ENCODE results near the gene TCL1B.

Gene TCL1B

DNA sequence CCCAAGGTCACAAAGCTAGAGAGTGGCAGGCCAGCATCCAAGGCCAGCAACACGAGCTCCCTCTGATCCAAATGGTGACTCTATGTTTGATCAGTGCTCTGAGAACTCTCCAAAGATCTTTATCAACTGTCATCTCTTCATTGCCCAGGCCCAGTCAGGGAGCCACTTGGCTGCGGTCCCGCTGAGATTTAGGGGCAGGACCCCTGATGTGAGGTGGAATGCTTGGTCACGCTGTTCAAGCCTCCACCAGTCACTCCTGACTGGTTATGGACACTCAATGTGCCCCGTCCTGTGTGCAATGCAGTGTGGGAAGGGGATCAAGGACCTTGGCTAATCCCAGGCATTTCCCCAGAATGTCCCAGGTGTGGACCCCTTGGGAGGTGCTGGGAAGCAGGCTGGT lies 19.8 kb upstream of the TCL1B start:
- in situ Hi-C loops (cut with HindIII; ENCODE audit: low sequenced_read_pairs): no loop called here

DNA sequence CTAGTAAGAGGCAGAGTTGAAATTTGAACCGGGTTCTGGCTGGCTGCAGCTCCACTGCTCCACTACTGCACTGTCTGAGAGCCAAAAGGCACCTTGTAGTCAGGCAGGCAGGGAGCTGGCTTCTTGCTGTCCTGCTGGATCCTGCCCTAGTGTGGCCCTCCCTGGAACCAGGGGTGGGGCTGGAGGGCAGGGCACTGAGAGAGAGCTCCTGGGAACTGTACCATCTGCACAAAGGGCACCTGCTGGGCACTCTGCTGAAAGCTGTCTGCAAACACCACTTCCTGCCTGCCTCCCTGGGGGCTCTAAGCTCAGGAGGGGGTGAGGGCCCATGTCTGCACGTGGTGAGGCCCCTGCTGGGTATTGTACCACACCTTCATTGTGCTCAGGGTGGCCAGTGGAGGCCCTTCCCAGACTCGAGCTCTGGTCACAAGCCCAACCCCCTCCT lies 19.0 kb upstream of the TCL1B start:
- in situ Hi-C loops (cut with HindIII; ENCODE audit: low sequenced_read_pairs): no loop called here

DNA sequence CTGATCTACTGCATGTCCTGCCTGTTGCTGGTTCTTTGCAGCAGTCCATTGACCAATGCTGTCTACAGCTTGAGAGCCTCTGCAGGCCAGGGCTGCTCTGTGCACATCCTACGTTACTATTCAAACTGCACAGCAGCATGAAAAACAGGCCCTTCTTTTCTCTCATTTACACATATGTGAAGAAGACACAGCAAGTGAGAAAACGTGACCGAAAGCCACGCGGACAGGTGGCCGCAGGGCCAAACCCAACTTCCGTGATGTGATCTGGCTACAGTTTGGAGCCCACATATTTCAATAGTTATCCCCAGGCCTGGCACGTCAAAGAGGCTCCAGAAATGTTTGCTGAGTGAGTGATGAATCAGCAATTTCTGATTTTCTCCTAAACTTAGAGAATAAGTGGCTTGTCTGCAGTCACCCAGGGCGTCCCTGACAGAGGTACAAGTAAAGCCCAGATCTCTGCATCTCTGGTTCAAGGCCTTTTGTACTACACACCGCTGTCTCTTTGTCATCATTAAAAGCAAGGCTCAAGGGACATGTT lies 17.9 kb upstream of the TCL1B start:
- in situ Hi-C loops (cut with HindIII; ENCODE audit: low sequenced_read_pairs): no loop called here

DNA sequence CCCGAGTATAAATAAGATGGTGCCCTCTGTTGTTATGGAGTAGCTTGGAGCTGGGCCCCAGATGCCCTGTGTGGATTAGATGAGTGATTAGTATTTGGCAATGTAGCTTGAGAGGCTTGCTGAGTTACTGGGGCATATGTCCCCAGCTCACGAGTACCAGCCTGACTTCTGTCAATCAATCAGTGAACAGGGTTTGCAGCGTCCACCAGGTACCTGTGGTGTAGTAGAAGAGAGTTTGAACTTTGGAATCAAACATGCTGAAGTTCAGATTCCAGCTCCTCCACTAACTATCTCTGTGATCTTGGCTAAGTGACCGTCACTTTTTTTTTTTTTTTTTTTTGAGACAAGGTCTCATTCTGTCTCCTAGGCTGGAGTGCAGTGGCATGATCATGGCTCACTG lies 11.6 kb upstream of the TCL1B start:
- in situ Hi-C loops (cut with HindIII; ENCODE audit: low sequenced_read_pairs): loop anchor here (10.0 kb wide), 1 partner anchor 50 kb away; no protein-coding TSS in a partner anchor

DNA sequence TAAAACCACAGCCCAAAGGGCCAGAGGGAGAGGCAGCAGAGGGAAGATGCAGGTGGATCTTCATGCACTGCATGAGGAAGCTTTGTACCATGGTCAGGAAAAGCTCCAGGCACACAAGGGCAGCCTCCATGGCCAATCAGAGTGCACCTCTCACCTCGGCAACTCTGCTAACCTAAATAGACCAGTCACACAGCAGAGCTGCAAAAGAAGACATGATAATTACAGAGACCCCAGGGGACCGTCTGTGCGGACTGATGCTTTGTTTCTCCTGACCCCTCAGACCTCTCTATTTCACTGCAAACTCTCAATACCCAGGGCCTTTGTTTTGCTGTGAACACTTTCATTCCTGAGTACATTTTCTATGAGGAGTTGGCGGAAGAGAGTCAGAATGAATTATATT lies 10.7 kb upstream of the TCL1B start:
- in situ Hi-C loops (cut with HindIII; ENCODE audit: low sequenced_read_pairs): loop anchor here (10.0 kb wide), 1 partner anchor 51 kb away; no protein-coding TSS in a partner anchor

DNA sequence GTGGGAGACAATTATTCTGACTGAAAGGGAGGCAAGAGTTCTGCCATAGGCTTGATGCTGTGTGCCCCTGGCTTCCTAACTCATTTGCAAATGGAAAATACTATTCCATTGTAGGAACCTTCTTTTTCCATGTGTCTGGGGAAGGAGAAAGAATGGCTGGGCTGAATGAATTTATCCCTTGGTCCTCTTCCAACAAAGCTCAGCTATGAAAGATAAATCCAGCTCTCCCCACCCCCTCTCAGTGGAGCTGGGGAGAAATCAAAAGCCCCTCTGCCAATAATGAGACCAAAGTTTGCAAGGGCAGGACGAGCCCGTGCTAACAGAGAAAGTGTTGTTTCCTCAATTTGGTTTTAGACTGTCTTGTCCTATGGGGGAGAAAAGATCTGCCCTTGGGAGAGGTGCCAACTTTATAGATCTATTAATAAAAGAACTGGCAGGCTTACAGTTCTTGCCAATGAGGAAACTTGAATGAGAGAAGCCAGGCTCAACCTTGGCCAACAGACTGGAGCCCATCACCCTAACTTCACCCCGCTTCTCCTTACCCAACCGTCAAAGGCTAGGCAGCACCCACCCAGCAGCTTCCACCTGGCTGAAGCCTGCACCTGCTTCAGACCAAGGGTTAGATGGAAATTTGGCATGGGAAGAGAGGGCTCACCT lies 8.9 kb upstream of the TCL1B start:
- in situ Hi-C loops (cut with HindIII; ENCODE audit: low sequenced_read_pairs): loop anchor here (10.0 kb wide), 1 partner anchor 53 kb away; no protein-coding TSS in a partner anchor

DNA sequence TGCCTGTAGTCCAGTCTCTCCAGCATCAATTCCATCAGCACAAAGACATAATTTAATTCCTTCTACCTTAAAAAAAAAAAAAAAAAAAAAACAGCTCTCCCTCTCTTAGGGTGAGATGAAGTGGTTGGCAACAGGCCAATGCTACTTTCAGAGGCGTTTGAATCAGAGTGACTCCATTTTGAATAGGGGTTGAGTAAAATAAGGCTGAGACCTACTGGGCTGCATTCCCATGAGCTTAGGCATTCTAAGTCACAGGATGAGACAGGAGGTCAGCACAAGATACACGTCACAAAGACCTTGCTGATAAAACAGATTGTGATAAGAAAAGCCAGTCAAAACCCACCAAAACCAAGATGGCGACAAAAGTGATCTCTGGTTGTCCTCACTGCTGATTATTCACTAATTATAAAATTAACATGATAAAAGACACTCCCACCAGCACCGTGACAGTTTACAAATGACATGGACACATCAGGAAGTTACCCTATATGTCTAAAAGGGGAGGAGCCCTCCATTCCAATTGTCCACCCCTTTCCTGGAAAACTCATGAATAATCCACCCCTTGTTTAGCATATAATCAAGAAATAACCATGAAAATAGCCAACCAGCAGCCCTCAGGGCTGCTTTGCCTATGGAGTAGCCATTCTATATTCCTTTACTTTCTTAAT lies 6.9 kb upstream of the TCL1B start:
- in situ Hi-C loops (cut with HindIII; ENCODE audit: low sequenced_read_pairs): loop anchor here (10.0 kb wide), 1 partner anchor 54 kb away; no protein-coding TSS in a partner anchor

DNA sequence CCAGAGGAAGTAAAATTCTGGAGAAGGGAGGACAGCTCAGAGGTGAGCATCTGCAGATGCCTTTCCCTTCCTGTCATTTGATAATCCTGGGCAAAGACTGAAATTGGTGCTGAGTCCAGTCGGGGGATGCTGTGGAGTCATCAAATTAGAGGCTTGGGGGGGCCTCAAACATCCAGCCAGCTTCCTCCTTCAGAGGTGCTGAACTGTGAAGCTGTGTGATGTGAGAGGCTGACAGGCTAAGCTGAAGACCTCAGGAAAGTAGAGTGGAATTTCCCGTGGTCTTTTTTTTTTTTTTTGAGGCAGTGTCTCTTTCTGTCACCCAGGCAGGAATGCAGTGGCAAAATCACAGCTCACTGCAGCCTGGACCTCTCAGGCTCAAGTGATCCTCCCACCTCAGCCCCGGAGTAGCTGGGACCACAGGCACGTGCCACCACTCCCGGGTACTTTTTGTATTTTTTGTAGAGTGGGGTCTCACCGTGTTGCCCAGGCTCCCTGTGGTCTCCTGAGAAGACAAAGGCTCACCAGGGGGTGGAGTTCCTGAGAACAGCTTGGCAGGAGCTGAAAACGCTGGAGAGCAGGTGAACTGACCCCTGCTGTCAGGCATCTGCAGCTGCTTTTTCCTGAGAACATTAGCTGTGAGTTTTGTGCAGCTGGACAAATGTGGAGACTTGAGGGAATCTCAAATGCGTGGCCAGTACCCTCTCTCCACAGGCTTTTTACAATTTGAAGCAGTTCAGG lies 6.1 kb upstream of the TCL1B start:
- in situ Hi-C loops (cut with HindIII; ENCODE audit: low sequenced_read_pairs): loop anchor here (10.0 kb wide), 1 partner anchor 55 kb away; no protein-coding TSS in a partner anchor

DNA sequence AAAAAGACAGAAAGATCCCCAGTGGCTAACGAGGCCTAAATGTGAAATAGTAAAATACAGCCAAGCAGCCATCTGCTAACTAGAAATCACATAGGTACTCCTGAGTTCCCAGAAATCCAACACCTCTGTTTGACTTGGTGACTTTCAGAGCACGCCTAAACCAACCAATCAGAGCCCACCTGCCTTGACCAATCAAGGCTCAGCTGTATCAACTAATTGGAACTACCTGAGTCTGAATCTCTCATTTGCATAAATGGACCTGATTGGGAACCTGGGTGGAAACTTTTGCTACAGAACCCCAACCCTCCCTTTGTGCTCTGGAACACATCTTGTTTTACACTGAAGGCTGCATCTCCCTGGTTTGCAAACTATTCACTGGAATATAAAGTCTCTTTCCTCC lies 5.1 kb upstream of the TCL1B start:
- in situ Hi-C loops (cut with HindIII; ENCODE audit: low sequenced_read_pairs): no loop called here

DNA sequence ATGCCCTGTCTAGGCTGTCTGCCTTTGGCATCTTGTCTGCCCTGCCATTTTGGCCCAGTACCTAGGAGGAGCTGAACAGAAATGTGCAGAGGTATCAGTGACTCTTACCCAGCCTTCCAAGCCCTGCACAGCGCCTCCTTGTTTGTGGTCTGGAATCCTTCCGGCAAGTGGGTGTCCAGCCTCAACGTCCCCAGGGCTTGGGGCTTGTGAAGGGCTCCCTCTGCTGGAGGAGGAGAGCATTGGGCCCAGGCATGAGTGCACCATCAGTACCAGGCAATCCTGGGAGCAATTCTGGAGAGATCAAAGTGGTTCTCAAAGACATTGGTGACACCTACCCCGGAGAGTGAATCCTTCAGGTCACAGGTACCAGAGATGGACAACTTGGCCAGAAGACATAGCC lies 2.4 kb upstream of the TCL1B start:
- in situ Hi-C loops (cut with HindIII; ENCODE audit: low sequenced_read_pairs): no loop called here

DNA sequence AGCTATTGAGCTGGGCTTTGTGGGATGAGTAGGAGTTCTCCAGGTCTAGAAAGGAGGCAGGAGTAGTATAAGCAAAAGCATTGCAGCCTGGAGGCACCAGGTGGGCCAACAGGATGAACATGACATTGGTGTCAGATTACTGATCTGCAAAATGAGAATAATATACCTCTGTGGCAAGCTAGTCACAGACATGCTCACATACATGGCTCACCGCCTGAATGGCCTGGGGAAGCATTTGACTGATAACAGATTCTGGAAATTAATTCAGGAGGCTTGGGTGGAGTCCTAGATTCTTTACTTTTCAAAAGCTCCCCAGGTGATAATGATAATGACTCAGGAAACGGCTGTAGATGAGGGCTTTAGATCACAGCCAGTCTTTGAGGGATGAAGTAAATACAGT lies 709 bp downstream of the TCL1B start:
- in situ Hi-C loops (cut with HindIII; ENCODE audit: low sequenced_read_pairs): no loop called here

DNA sequence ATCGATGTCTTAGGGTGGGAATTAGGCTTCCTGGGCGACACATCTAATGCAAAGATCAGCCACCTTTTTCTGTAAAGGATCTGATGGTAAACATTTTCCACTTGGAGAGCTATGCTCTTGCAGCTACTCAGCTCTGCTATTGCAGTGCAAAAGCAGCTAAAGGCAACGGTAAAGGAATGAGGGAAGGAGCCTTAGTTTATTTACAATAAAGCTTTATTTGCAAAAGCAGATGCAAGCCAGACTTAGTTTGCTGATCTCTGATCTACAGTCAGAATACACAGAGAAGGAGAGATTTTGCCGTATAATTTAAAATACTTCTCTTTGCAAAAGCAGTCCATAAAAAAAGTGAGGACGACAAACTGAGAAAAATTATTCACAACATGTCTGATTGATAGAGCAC lies 3.2 kb downstream of the TCL1B start:
- in situ Hi-C loops (cut with HindIII; ENCODE audit: low sequenced_read_pairs): no loop called here

DNA sequence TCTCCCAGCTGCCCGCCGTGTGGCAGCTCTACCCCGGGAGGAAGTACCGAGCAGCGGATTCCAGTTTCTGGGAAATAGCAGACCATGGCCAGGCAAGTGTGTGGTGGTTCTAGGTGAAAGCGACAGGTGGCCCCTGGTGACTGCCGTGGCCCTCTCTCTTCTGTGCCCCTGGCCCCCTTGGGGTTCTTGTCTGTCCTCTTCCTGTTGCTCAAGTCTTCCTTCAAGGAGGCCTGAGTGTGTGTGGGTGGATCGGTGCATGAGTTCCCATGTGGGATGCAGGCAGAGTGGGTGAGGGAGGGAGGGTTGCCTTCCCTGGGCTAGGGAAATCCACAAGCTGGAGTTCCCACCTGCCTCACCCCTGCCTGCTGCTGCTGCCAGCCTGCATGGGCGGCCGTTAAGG lies 4.6 kb downstream of the TCL1B start:
- in situ Hi-C loops (cut with HindIII; ENCODE audit: low sequenced_read_pairs): no loop called here

DNA sequence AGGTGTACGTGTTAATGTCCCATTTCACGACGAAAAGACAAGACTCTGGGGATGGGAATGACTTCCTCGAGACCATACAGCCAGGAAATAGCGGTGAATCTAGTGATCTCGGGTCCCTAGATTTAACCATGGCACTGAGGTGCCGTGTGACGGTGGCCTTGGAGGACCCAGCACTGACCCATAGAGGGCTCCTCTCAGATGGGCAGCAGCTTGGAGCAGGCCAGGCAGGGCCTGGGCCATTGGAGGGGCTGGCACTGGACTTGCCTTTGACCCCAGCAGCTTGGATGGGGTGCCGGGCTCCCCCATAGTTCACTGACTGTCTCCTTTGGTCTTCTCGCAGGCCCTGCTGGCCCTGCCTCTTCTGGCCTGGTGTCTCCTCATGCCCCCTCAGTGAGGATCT lies 5.4 kb downstream of the TCL1B start:
- in situ Hi-C loops (cut with HindIII; ENCODE audit: low sequenced_read_pairs): no loop called here

DNA sequence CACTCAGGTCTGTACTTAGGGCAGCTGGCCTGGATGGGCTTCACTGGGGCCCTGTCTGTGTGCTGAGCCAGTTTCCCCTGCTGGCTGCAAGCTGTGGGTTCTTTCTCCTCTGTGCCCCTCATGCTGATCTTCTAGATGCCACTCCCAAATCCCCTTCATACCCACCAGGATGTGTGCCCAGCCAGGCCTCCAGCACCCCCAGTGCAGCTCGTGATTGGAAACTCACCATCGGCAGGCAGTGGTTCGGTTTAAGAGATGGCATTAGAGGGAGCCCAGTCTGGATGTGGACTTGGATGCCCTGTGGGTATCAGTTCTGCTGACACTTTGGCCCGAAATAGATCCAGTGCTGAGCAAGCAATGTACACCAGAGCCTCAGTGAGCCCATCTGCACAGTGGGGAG lies 5.9 kb downstream of the TCL1B start:
- in situ Hi-C loops (cut with HindIII; ENCODE audit: low sequenced_read_pairs): no loop called here

DNA sequence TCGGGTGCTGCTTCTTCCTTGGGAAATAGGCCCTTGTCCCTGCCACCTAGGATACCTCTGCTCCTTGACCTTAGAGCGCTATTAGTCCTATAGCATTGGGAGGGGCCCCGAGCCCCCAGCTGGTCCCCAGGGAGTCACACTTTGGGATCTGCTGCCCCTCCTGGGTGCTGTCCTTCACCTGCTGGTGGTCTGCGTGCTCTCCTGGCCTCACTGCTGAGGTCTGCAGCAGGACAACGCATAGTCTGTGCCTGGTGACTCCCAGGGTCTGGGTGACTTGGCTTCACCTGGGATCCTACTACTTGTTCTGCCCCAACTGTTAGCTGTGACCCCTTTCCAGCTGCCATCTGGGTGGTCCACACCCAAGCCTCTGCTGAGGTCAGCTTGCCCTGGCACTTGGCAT lies 8.8 kb downstream of the TCL1B start:
- in situ Hi-C loops (cut with HindIII; ENCODE audit: low sequenced_read_pairs): no loop called here

DNA sequence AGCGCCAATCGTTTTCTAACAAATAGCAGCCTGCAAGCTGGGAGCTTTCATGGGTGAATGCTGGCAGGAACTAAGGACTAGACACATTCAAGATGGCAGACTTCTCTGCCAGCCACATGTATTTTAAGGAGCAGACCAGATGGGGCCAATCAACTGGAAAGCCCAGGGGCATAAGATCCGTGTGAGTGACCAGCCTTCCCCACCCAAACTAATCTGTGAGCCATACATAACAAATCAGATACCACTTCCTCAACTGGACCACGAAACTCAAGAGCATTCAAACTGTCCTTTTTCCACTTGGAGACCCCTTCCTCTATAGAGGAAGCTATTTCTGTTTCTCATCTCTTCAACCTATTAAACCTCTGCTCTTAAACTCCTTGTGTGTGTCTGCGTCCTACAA lies 9.7 kb downstream of the TCL1B start:
- in situ Hi-C loops (cut with HindIII; ENCODE audit: low sequenced_read_pairs): no loop called here

DNA sequence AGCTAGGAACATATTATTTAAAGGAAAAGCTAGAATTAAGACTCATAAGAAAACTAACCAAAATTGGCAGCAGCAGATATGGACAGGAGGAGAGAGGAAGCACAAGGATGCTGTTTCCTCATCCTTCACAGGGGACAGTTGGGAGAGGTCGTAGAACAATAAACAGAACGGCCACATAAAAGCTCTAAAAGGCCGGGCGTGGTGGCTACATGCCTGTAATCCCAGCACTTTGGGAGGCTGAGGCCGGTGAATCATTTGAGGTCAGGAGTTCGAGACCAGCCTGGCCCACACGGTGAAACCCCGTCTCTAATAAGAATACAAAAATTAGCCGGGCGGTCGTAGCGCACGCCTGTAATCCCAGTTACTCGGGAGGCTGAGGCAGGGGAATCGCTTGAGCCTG lies 10.5 kb downstream of the TCL1B start:
- in situ Hi-C loops (cut with HindIII; ENCODE audit: low sequenced_read_pairs): no loop called here

DNA sequence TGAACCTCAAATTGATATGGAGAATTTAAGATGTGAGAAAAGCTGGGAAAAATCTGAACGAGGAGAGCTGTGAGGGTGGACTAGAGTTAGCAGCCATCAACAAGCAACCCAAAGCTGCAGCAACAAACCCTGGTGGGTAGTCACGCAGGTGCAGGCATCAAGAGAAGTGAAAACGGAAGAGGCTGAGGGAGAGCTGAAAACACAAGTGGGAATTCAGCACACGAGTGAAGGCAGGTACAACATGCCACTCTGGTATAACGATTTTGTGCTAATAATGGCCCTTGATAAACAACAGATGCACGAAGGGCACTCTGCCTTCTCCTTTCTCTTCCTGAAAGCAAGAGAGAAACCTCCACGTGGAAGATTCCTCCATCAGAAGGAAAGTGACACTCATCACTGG lies 11.5 kb downstream of the TCL1B start:
- in situ Hi-C loops (cut with HindIII; ENCODE audit: low sequenced_read_pairs): no loop called here

DNA sequence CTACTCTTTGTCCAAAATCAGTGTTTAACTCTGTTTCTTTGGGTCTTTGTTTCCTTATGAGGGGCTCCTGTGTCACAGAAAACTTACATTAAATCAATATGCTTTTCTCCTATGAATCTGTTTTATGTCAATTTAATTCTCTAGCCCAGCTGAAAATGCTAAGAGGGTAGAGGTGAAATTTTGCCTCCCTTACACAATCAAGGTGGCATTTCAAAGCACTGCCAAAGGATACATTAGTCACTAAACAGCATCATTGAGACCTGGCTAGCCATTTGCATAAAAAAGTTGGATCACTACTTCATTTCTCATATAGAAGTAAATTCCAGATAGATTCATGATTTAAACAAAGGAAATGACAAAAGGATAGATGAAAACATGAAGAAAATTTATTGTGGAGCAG lies 12.1 kb downstream of the TCL1B start:
- in situ Hi-C loops (cut with HindIII; ENCODE audit: low sequenced_read_pairs): no loop called here

DNA sequence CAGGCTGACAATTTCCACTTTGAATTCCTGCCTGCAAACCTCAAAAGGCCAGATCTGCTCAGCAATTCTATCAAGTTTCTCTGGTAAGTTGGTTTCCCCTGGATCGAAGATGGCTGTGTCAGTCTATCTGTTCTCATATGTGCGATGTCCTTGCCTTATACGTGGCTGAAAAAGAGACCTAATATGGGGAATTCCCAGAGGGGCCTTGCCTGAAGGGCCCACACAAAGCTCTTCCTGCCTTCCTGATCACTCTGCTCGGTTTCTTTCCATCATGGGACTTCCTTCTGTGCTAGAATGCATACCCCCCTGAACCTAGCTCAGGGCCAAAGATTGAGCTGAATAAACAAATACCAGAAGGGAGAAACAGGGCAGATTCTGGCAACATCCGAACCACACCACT lies 13.2 kb downstream of the TCL1B start:
- in situ Hi-C loops (cut with HindIII; ENCODE audit: low sequenced_read_pairs): no loop called here

Measured in DLD1 (cell line).